Activated naive CD4-positive, alpha-beta T cell treated with anti-CD3 and anti-CD28 coated beads, Interleukin-2, amount 50 U/mL, for 16 hours (primary cell): ENCODE measurements around the gene SLC6A18.

Experiments
- DNase-seq: peaks from one replicate; pipeline ENCODE4 v3.0.0-alpha.2; 2020

Gene SLC6A18

GRCh38 chr5:1239505-1240251 is 14.5 kb downstream of the SLC6A18 start:
- DNase-seq, result no peak

- DNase-seq, result no peak
Measured at GRCh38 chr5:1240496-1241260, 15.5 kb downstream of the SLC6A18 start.

GRCh38 chr5:1241509-1242080 is 16.4 kb downstream of the SLC6A18 start:
- DNase-seq, result no peak

- DNase-seq, result no peak
Measured at GRCh38 chr5:1242733-1243486, 17.7 kb downstream of the SLC6A18 start.

- no peak for DNase-seq
Measured at GRCh38 chr5:1243487-1244130, 18.4 kb downstream of the SLC6A18 start.

- no peak for DNase-seq
Measured at GRCh38 chr5:1244255-1244654, 19.1 kb downstream of the SLC6A18 start.

GRCh38 chr5:1244976-1245375 is 19.8 kb downstream of the SLC6A18 start:
- no peak for DNase-seq

- no peak for DNase-seq
Measured at GRCh38 chr5:1245905-1246576, 20.9 kb downstream of the SLC6A18 start.

- DNase-seq, result no peak
Measured at GRCh38 chr5:1246711-1247431, 21.7 kb downstream of the SLC6A18 start.

GRCh38 chr5:1247811-1248210 is 22.6 kb downstream of the SLC6A18 start:
- DNase-seq, result no peak

GRCh38 chr5:1249366-1250280 is 24.4 kb downstream of the SLC6A18 start:
- no peak for DNase-seq

GRCh38 chr5:1251678-1252580 is 26.7 kb downstream of the SLC6A18 start:
- DNase-seq, result no peak

GRCh38 chr5:1252681-1253080 is 27.5 kb downstream of the SLC6A18 start:
- no peak for DNase-seq

- no peak for DNase-seq
Measured at GRCh38 chr5:1253456-1254105, 28.4 kb downstream of the SLC6A18 start.

- DNase-seq, result no peak
Measured at GRCh38 chr5:1254196-1254595, 29.0 kb downstream of the SLC6A18 start.

- peak; percentile 42 for DNase-seq
Measured at GRCh38 chr5:1255081-1255561, 29.9 kb downstream of the SLC6A18 start.

- no peak for DNase-seq
Measured at GRCh38 chr5:1256776-1257175, 31.6 kb downstream of the SLC6A18 start.

- no peak for DNase-seq
Measured at GRCh38 chr5:1257363-1257762, 32.2 kb downstream of the SLC6A18 start.
